GM12874 (cell line): ENCODE results near the gene AGBL4.
A peak's percentile ranks its signal among the peaks of the same experiment; 100 is the strongest.

ENCODE experiments used
- TF ChIP-seq, protein P1 (sequence below): IDR thresholded peaks from 2 replicates; pipeline ENCODE4 v1.5.1; 2011; ENCODE audit warnings: low read depth, mild to moderate bottlenecking, control low read depth, low read length, moderate library complexity; ENCODE audit not compliant: insufficient read depth

Gene AGBL4

DNA sequence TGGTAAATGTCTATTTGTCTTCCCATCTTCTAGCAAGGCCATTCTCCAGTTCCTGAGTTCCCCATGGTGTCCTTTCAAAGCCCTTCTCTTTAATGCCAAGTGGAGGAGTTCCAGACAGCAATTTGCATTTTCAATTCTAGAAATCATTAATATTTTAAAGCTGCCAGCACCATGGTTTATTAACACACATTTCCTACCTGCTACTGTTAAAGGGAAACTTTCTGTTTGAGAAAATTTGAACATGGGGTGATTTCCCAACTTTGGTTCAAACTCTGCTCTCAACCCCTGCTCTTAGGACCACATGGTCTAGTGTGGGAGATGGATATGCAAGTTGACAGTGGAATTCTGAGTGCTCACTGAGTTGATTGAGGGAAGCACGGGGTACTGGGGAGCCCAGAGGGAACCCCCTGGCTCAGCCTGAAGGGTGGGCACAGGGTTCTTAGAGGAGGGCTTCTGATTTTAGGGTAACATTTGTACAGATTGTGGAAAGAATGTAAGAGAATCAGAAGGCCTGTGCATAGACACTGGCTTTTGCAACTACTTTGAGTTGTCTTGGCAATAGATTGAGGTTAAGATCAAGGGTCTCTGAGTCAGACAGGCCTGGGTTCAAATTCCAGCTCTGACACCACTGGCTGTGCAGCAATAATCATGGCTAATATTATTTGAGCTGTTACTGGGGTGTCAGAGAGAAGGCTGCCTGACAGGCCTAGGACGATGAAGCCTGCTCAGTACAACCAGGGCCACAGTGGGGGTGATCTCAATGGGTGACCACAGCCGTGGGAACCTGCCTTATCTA lies 1344.8 kb downstream of the AGBL4 start:
- TF ChIP-seq, protein P1, sequence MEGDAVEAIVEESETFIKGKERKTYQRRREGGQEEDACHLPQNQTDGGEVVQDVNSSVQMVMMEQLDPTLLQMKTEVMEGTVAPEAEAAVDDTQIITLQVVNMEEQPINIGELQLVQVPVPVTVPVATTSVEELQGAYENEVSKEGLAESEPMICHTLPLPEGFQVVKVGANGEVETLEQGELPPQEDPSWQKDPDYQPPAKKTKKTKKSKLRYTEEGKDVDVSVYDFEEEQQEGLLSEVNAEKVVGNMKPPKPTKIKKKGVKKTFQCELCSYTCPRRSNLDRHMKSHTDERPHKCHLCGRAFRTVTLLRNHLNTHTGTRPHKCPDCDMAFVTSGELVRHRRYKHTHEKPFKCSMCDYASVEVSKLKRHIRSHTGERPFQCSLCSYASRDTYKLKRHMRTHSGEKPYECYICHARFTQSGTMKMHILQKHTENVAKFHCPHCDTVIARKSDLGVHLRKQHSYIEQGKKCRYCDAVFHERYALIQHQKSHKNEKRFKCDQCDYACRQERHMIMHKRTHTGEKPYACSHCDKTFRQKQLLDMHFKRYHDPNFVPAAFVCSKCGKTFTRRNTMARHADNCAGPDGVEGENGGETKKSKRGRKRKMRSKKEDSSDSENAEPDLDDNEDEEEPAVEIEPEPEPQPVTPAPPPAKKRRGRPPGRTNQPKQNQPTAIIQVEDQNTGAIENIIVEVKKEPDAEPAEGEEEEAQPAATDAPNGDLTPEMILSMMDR, result no peak

DNA sequence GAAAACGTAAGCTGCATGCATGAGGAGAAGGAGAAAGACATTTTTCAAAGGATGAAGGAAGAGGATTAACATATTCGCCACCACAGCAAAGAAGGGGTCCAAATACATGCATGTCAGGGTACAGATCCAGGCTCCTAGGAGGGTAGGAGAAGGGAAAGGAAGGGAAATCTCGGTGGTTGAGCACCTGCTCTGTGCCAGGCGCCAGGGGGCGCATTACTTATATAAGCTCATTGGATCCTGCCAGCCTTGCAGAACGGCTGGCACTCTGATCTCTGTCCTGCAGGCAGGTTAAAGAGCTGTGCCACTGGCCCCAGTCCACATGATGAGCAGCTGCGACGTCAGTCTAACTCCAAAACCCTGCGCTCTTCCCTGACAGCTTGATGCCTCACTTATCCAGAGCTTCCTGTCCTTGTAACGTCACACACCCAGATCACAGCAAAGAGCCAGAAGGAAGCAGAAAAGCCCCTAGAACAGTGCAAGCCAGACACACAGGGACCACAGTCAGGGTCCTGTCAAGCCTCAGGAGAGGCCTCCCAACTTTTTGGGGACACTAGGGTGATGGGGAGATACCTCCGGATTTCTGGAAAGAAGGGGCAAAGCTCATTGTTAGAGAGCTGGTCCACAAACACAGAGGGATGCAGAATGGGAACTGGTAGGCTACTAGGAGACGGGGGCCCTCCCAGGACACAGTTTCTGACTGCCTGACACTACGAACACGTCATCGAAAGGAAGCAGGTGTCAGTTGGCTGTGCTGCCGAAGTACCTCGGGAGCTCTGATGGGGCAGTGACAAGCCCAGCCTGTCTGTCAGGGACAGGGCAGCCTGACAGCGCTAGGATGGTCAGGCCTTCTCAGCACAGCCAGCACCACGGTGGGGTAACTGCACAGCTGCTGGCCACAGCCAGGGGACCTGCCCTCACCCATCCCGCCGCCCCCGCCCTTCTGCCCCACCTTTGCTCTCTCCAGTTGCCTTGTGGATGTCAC lies 1346.2 kb downstream of the AGBL4 start:
- TF ChIP-seq, protein P1, result peak; percentile 76

DNA sequence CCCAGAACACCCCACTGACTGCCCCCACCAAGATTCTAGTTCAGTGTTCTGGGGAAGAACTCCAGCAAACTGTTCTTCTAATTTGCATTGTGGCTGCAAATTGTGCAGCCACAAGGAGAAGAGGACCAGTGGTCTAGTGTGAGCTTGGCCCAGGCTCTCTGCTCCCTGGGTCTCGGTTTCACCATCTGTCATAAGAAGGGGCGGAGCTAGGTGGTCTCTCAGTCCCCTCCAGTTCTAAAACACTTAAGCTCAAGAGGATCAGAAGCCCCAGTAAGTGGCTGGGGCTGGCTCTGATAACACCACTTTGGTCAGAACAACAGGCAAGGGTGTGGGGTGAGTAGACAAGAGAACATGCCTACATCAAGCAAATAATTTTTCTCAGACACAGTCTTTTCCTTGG lies 1346.9 kb downstream of the AGBL4 start:
- TF ChIP-seq, protein P1, result no peak

DNA sequence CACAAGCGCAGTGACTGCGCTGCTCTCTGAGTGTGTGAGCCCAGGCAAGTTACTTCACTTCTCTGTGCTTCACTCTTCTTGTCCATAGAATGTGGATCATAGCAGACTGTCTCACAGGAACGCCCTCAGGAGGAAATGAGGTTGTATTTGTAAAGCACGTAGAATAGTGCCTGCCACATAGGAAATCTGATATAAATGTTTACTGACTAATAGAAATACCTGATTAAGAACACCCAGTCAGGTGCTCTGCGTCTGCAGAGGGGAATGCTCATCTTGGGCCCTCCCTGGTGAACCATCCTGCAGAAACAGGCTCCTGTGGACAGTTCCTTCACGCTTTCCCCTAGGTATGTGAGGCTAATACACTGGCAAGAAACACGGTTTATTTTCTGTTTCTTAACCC lies 1347.4 kb downstream of the AGBL4 start:
- TF ChIP-seq, protein P1, result no peak

DNA sequence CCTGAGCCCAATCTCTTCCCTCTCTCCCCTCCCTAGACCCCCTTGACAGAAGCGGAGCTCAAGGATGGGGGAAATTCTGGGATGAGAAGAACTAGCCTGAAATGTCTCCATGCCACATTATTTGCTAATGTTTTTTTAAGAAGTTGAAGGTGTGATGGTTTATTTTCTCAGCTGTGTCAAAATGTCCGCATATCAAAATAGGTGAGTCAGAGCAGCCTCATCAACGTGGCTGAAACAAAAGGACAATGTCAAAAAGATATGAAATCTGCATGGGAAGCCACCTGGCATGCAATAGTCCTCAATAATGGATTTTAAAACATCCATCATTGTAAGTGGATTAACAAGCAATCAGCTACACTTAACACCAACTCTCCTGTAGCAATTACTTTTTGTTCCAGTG lies 1348.5 kb downstream of the AGBL4 start:
- TF ChIP-seq, protein P1, result no peak

DNA sequence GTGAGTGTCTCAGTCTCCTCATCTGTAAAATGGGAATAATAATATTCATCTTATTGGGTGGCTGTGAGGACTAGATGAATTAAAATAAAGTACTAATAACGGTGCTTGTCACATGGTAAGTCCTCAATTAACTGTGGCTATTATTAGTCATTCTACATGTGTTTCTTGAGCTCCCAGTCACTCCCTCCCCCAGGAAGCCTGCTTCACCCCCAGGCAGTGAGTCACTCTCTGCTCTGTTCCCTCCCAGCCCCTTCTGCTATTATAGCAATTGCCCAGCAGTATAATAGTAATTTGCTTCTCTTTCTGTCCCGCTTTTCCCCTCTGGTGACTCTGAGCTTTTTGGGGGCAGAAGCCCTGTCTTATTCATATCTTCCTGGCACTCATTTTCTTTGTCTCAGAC lies 1349.1 kb downstream of the AGBL4 start:
- TF ChIP-seq, protein P1, result no peak
